ENCODE measurements around the gene EGFR.

GRCh38 chr7:55044371-55044717 lies 25.5 kb downstream of the EGFR start:
- TF ChIP-seq CTCF (IDR thresholded peaks at IDR 0.05) (no peak), POLR2A (IDR thresholded peaks at IDR 0.05) (no peak), POLR2AphosphoS5 (IDR thresholded peaks at IDR 0.05) (no peak)

Data from prostate gland (tissue), 2 donors.